HG03095 (cell line): ENCODE results near the gene DRG2.

Experiments
- ATAC-seq: cut with Tn5 transposase; IDR thresholded peaks from one replicate; pipeline ENCODE4 v1.9.1; 2021; ENCODE audit warnings: moderate library complexity; ENCODE audit not compliant: unreplicated experiment

The DRG2 gene

GRCh38 chr17:18087610-18088491, at the start of gene DRG2:
Gene DRG2 (plus strand): TSS chr17:18087948. CDS start chr17:18088024, 76 bp downstream.
- peak; percentile 78 for ATAC-seq

GRCh38 chr17:18038149-18038850, 49.4 kb upstream of the DRG2 start:
- ATAC-seq, result no peak

GRCh38 chr17:18038861-18039534, 48.8 kb upstream of the DRG2 start, which contains the start of the genes ATPAF2 and GID4:
Gene ATPAF2 (minus strand): TSS chr17:18039168. CDS start chr17:18039013, 155 bp downstream.
Gene GID4 (plus strand): TSS chr17:18039408. CDS start chr17:18039465, 57 bp downstream.
- ATAC-seq, result peak; percentile 80

- ATAC-seq, result peak; percentile 14
Measured at GRCh38 chr17:18039535-18040260, 48.0 kb upstream of the DRG2 start.

GRCh38 chr17:18040261-18040858, 47.4 kb upstream of the DRG2 start:
- no peak for ATAC-seq

- ATAC-seq, result no peak
Measured at GRCh38 chr17:18041776-18042175, 46.0 kb upstream of the DRG2 start.

- ATAC-seq, result no peak
Measured at GRCh38 chr17:18042983-18043382, 44.8 kb upstream of the DRG2 start.

- ATAC-seq, result no peak
Measured at GRCh38 chr17:18043491-18043890, 44.3 kb upstream of the DRG2 start.

- ATAC-seq, result no peak
Measured at GRCh38 chr17:18044609-18045008, 43.1 kb upstream of the DRG2 start.

GRCh38 chr17:18045691-18046350, 41.9 kb upstream of the DRG2 start:
- no peak for ATAC-seq

GRCh38 chr17:18055597-18055996, 32.2 kb upstream of the DRG2 start:
- ATAC-seq, result no peak

GRCh38 chr17:18056214-18056613, 31.5 kb upstream of the DRG2 start:
- no peak for ATAC-seq

GRCh38 chr17:18059283-18059682, 28.5 kb upstream of the DRG2 start:
- no peak for ATAC-seq

GRCh38 chr17:18064053-18064452, 23.7 kb upstream of the DRG2 start:
- no peak for ATAC-seq

- no peak for ATAC-seq
Measured at GRCh38 chr17:18065546-18065945, 22.2 kb upstream of the DRG2 start.

GRCh38 chr17:18066866-18067265, 20.9 kb upstream of the DRG2 start:
- ATAC-seq, result no peak

- ATAC-seq, result no peak
Measured at GRCh38 chr17:18069101-18069500, 18.6 kb upstream of the DRG2 start.

GRCh38 chr17:18070861-18071340, 16.8 kb upstream of the DRG2 start:
- ATAC-seq, result no peak

- ATAC-seq, result no peak
Measured at GRCh38 chr17:18071751-18072150, 16.0 kb upstream of the DRG2 start.
